Glomerular endothelial cell (primary cell): ENCODE data around the gene RAB9B. TPM values are rescaled to one million over a fixed set of nuclear protein-coding genes. Genes with fewer than 3 reads are reported as not detected.

Source experiments
- DNase-seq: peaks from one replicate; pipeline ENCODE4 v3.0.0-alpha.2; 2011; ENCODE audit warnings: low read depth, low spot score; ENCODE audit errors: extremely low read depth
- total RNA-seq: library from RNA; depleted of rRNA; stranded (reverse); fragments of >200 nt; gene quantifications from 2 replicates; pipeline ENCODE4 v1.2.3, GENCODE V29; 2015

Gene RAB9B
- total RNA-seq, 1 donor from 2014 or later = 1.5 TPM

GRCh38 chrX:103773445-103773844 lies 58.6 kb downstream of the RAB9B start:
- DNase-seq = no peak

Other genes starting within 250 kb of the RAB9B start
- 54.8 and 62.0 TPM in 2 replicates for gene TCEAL4, start 246.7 kb downstream of the RAB9B start, total RNA-seq
- 17.3 and 19.0 TPM in 2 replicates for gene TCEAL3, start 224.3 kb downstream of the RAB9B start, total RNA-seq
- 16.7 and 21.2 TPM in 2 replicates for gene TCEAL1, start 203.3 kb downstream of the RAB9B start, total RNA-seq
- gene MORF4L2, start 145.6 kb downstream of the RAB9B start, total RNA-seq = 296 and 405 TPM in 2 replicates
- not detected in 2 replicates for gene TMEM31, start 121.3 kb downstream of the RAB9B start, total RNA-seq
- gene PLP1, start 55.4 kb downstream of the RAB9B start, total RNA-seq = not detected in 2 replicates
- 1.5 and 10.2 TPM in 2 replicates for gene TMSB15B, start 130.4 kb upstream of the RAB9B start, total RNA-seq
- not detected in 2 replicates for gene H2BW1, start 181.5 kb upstream of the RAB9B start, total RNA-seq
- not detected in 2 replicates for gene H2BW2, start 207.7 kb upstream of the RAB9B start, total RNA-seq
- 3.5 and 13.8 TPM in 2 replicates for gene TMSB15C, start 244.0 kb upstream of the RAB9B start, total RNA-seq